HepG2 (cell line): ENCODE data around the gene STK32A.

ENCODE experiments used
- CREB1 ChIP-seq, 2 experiments: fragments of 450-650 bp in 1 of 2; IDR thresholded peaks; 2 replicates each; pipeline ENCODE4 v1.6.1; 2016 to 2017; ENCODE audit warnings: control low read depth in 1 of 2, mild to moderate bottlenecking in 1 of 2, missing compliant biosample characterization in 1 of 2, missing genetic modification characterization in 1 of 2
- FOXK2 ChIP-seq: fragments of 450-650 bp; IDR thresholded peaks from 2 replicates; pipeline ENCODE4 v1.6.1; 2016
- NFIC ChIP-seq: IDR thresholded peaks from 2 replicates; pipeline ENCODE4 v1.6.1; 2012; ENCODE audit warnings: mild to moderate bottlenecking, low read length, inconsistent platforms
- ZNF10 ChIP-seq: sonication (generic); formaldehyde crosslinking; IDR thresholded peaks from 2 replicates; pipeline ENCODE4 v1.4.0; 2020; ENCODE audit warnings: mild to moderate bottlenecking, low read depth, missing genetic modification reagents, borderline replicate concordance
- ZNF672 ChIP-seq: sonication (generic); formaldehyde crosslinking; IDR thresholded peaks from 2 replicates; pipeline ENCODE4 v1.8.1; 2022; ENCODE audit warnings: missing genetic modification reagents

DNA sequence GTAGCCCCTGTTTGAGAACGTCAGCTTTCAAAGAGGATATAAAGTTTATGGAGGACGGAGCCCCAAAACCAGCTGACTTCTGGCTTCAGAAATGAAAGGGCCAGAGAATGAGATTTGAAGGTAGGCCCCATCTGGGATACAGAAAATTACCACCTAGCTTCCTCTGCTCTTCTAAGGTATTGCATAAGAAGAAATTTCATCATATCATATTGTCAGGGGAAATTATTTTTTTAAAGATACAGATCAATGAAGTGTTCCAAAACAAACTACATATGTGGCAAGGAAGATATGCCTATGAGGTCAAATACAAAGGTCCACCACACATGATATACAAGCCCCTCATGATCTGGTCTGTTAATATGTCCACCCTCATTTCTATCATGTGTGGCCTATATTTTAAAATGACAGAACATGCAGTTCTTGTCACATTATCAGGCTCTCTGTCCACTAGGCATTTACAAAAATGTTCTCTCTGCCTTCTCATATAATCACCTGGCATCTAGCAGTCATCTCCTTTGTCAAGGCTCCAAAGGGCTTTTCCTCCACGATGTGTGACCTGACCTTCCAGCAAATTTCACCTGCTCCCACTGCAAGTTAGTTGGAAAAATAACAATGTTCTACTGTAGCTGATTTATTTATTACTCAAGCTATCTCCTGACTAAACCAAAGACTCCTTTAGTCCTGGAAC is 192.0 kb downstream of the STK32A start:
- TF ChIP-seq CREB1 (IDR thresholded peaks at IDR 0.05) (no peak), CREB1 (CRISPR knock-in tag; IDR thresholded peaks at IDR 0.05) (no peak), NFIC (no peak), FOXK2 (no peak), ZNF672 (CRISPR knock-in tag) (no peak), ZNF10 (CRISPR knock-in tag) (no peak)
